GM12875 (cell line): Measurements from ENCODE around the gene TSG101.

Experiments used
- H3K4me3 ChIP-seq: one replicate; pipeline ENCODE4 v1.5.1; 2011; ENCODE audit warnings: low read depth, low read length, control low read depth
- CTCF ChIP-seq: IDR thresholded peaks from 2 replicates; pipeline ENCODE4 v1.5.1; 2011; ENCODE audit warnings: low read depth, mild to moderate bottlenecking, control low read depth, inconsistent platforms, low read length, moderate library complexity, borderline replicate concordance; ENCODE audit not compliant: insufficient read depth

The TSG101 gene

GRCh38 chr11:18540207-18541009 lies 13.7 kb upstream of the TSG101 start:
- peak; percentile 17; the same call in 1 of the 2 replicates for TF ChIP-seq CTCF
- no peak overlapping the region for H3K4me3 ChIP-seq

GRCh38 chr11:18536209-18536608 lies 9.5 kb upstream of the TSG101 start:
- no peak for TF ChIP-seq CTCF
- H3K4me3 ChIP-seq = no peak overlapping the region

DNA sequence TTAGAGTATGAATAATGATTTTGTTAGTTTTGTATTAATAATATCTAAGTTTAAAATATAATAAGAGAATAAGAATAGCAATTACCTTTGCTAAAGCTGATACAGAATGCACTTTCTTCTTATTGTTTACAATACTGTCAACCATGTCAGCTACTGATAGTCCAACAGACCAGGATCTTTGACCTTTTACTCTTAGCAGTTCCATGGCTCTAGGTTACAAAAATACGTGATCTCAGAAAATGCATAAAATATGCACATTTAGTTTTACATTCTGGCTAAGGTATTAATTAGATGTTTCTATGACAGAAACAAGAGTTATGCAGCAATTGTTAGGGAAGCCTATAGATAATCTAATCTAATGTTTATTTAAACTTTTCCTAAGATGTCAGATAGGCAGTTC lies 7.5 kb upstream of the TSG101 start:
- TF ChIP-seq CTCF = no peak
- no peak overlapping the region for H3K4me3 ChIP-seq

DNA sequence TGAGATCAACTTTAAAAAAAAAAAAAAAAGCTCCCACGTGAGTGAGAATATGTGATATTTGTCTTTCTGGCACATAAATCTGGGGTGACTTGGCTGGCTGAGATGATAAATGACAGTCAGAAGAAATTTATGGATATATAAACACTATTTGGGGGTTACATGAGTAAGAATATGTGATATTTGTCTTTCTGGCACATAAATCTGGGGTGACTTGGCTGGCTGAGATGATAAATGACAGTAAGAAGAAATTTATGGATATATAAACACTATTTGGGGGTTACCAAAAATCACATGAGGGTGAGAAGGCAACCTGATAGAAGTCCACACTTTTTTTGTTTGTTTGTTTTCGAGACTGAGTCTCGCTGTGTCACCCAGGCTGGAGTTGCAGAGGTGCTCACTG lies 6.6 kb upstream of the TSG101 start:
- no peak for TF ChIP-seq CTCF
- H3K4me3 ChIP-seq = no peak overlapping the region

DNA sequence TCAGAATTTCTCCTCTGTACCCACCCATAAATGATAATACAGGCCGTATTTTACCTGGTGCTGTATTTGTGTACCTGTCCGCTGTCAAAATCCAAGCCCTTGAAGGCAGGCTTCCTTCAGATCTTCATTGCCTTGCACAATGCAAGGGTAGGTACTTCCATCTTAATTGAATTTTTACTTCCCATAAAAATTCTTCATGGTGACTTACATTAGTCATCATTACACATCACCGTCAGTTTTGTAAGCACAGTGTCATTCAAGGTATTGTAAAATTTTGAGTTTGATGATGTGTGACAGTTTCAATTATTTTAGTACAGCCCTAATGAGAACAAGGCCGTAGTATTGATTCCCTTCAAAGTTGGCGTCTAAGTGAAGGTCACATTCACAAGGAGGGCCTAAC lies 770 bp upstream of the TSG101 start:
- TF ChIP-seq CTCF = no peak
- H3K4me3 ChIP-seq = peak overlapping the region; percentile 96

DNA sequence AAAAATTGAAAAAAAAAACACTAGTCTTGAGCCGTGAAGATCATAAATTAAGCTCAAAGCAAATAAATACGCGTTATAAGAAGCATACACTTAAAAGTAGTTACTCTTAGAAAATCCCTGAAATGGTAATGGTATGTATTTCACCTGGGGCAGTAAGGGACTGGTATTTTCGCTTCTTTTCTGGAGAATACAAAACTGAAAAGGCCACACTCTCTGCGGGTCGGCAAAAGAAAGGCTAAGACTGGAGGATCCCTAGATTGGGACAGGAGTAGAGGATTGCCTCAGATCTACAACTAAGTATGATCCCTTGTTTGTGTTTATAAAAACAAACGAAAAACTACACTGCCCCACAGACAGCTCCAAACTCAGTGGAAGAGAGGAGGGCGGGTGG lies 617 bp downstream of the TSG101 start:
- peak overlapping the region; percentile 96 for H3K4me3 ChIP-seq
- TF ChIP-seq CTCF = no peak

GRCh38 chr11:18524248-18524647 lies 2.5 kb downstream of the TSG101 start:
- H3K4me3 ChIP-seq = no peak overlapping the region

More at GRCh38 chr11:18524248-18524647, 2.5 kb downstream of the TSG101 start:
- no peak for TF ChIP-seq CTCF
